Measurements from ENCODE around the gene ABHD4. TPM values are rescaled to one million over a fixed set of nuclear protein-coding genes. Genes with fewer than 3 reads are reported as not detected.
"Not testable (repeated sequence)": the region's sequence is repeated elsewhere in the genome, so short reads cannot be mapped to it uniquely, and the experiment has no call there.

ABHD4 gene
- total RNA-seq, 4 donors from 2014 or later = 17.5 to 41.1 (median 23.1) TPM

DNA sequence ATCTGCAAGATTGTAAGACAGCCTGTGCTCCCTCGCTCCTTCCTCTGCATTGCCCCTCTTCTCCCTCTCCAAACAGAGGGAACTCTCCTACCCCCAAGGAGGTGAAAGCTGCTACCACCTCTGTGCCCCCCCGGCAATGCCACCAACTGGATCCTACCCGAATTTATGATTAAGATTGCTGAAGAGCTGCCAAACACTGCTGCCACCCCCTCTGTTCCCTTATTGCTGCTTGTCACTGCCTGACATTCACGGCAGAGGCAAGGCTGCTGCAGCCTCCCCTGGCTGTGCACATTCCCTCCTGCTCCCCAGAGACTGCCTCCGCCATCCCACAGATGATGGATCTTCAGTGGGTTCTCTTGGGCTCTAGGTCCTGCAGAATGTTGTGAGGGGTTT, 46.5 kb upstream of the ABHD4 start:
- TF ChIP-seq POLR2A (IDR thresholded peaks at IDR 0.05) (no peak), POLR2AphosphoS5 (IDR thresholded peaks at IDR 0.05) (no peak), EP300 (IDR thresholded peaks at IDR 0.05; ENCODE audit: low read depth) (no peak)
- TF ChIP-seq, protein P1, sequence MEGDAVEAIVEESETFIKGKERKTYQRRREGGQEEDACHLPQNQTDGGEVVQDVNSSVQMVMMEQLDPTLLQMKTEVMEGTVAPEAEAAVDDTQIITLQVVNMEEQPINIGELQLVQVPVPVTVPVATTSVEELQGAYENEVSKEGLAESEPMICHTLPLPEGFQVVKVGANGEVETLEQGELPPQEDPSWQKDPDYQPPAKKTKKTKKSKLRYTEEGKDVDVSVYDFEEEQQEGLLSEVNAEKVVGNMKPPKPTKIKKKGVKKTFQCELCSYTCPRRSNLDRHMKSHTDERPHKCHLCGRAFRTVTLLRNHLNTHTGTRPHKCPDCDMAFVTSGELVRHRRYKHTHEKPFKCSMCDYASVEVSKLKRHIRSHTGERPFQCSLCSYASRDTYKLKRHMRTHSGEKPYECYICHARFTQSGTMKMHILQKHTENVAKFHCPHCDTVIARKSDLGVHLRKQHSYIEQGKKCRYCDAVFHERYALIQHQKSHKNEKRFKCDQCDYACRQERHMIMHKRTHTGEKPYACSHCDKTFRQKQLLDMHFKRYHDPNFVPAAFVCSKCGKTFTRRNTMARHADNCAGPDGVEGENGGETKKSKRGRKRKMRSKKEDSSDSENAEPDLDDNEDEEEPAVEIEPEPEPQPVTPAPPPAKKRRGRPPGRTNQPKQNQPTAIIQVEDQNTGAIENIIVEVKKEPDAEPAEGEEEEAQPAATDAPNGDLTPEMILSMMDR (IDR thresholded peaks at IDR 0.05) = no peak
- intact Hi-C loops (cut with DNase I; ENCODE audit: low total_unique reads) (loop anchor here (2.0 to 10.0 kb wide), 3 partner anchors 33 to 303 kb away; partner anchors contain the start of gene MRPL52), in situ Hi-C loops (cut with MboI; ENCODE audit: low pct_ligation_motif_present in 1 of 4, low pct_unique_long_range_greater_than_20kb in 1 of 4, low sequenced_read_pairs in 3 of 4) (loop anchor here in 2 of 4 donors (25.0 kb wide), 2 partner anchors 164 to 311 kb away; partner anchors contain the start of gene LRP10 (in 2 of the 2))
- 17 to 46% methylated on average over 2 to 5 of the region's 5 CpGs for WGBS, 2 donors (ENCODE audit: low coverage in 1 of 2)
- peak overlapping the region in 3 of 4 donors; percentile 7 to 59 (median 58) for H3K27ac ChIP-seq
- peaks cover 5 to 34% (median 18%) of the 10 kb centered on the region in 4 donors for H3K4me1 ChIP-seq
- DNase-seq = no peak
- H3K36me3 ChIP-seq = no peaks in the 10 kb centered on the region
- H3K27me3 ChIP-seq = no peaks in the 10 kb centered on the region
- no peak overlapping the region for H3K4me3 ChIP-seq
- H3K9me3 ChIP-seq = no peaks in the 10 kb centered on the region

DNA sequence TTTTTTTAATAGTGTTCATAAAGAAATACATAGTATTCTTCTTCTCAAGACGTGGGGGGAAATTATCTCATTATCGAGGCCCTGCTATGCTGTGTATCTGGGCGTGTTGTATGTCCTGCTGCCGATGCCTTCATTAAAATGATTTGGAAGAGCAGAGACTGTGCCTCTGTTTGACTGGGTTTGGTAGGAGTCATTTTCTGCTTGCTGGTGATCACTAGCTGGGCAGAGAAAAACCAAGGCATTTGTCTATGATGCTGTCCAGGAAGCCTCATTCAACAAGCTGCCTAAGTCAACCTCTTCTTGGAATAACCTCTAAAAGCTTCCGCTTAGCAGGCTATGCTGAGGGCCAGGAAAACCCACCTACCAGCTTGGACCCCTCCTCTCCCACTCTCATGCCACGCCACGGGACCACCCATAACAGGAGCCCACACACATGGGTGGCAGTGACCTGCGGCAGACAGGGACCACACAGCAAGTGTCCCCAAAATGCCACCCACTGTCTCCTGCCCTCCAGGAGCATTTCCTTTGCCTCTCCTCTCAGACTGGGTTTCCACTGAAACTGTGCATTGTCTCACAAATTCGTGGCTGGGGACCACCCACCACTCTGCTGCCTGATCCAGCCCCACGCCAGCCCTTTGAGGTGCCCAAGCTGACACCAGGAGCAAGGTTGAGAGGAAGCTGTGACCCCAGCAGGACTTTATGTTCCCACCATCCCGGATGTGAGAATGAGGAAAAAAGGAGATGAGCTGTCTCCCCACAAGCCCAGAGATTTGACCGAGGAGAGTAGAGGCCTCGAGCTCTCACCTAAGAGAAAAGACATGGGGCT, 45.9 kb upstream of the ABHD4 start:
- in situ Hi-C loops (cut with MboI; ENCODE audit: low pct_ligation_motif_present in 1 of 4, low pct_unique_long_range_greater_than_20kb in 1 of 4, low sequenced_read_pairs in 3 of 4) = loop anchor here in 2 of 4 donors (25.0 kb wide), 2 partner anchors 165 to 310 kb away; partner anchors contain the start of gene LRP10 (in 2 of the 2)

GRCh38 chr14:22552827-22553076, 45.3 kb upstream of the ABHD4 start:
- TF ChIP-seq POLR2AphosphoS5 (IDR thresholded peaks at IDR 0.05) (no peak), POLR2A (IDR thresholded peaks at IDR 0.05) (no peak), EP300 (IDR thresholded peaks at IDR 0.05; ENCODE audit: low read depth) (no peak)
- TF ChIP-seq, protein P1 (IDR thresholded peaks at IDR 0.05) = no peak
- H3K4me3 ChIP-seq = no peak overlapping the region
- no peaks in the 10 kb centered on the region for H3K9me3 ChIP-seq
- in situ Hi-C loops (cut with MboI; ENCODE audit: low pct_ligation_motif_present in 1 of 4, low pct_unique_long_range_greater_than_20kb in 1 of 4, low sequenced_read_pairs in 3 of 4) = loop anchor here in 2 of 4 donors (25.0 kb wide), 2 partner anchors 165 to 310 kb away; partner anchors contain the start of gene LRP10 (in 2 of the 2)
- DNase-seq = no peak
- H3K27me3 ChIP-seq = no peaks in the 10 kb centered on the region
- 97% methylated on average over 2 of the region's 2 CpGs; no CpG with 5 or more reads in 1 of the 2 donors for WGBS, 2 donors (ENCODE audit: low coverage in 1 of 2)
- peak overlapping the region in 2 of 4 donors; percentile 58 to 59 for H3K27ac ChIP-seq
- intact Hi-C loops (cut with DNase I; ENCODE audit: low total_unique reads) = loop anchor here (10.0 kb wide), 2 partner anchors 272 to 302 kb away; partner anchors contain the start of gene MRPL52
- peaks cover 15 to 34% (median 25%) of the 10 kb centered on the region in 4 donors for H3K4me1 ChIP-seq
- no peaks in the 10 kb centered on the region for H3K36me3 ChIP-seq

More for the DNA sequence above, 45.9 kb upstream of the ABHD4 start:
- TF ChIP-seq, protein P1 (IDR thresholded peaks at IDR 0.05) = no peak
- TF ChIP-seq POLR2A (IDR thresholded peaks at IDR 0.05) (no peak), EP300 (IDR thresholded peaks at IDR 0.05; ENCODE audit: low read depth) (no peak), POLR2AphosphoS5 (IDR thresholded peaks at IDR 0.05) (no peak)
- no peaks in the 10 kb centered on the region for H3K9me3 ChIP-seq
- peaks cover 11 to 34% (median 22%) of the 10 kb centered on the region in 4 donors for H3K4me1 ChIP-seq
- no peak overlapping the region for H3K4me3 ChIP-seq
- DNase-seq = no peak
- no peaks in the 10 kb centered on the region for H3K36me3 ChIP-seq
- WGBS, 2 donors (ENCODE audit: low coverage in 1 of 2) = 74 to 83% methylated on average over 4 to 13 of the region's 13 CpGs
- H3K27ac ChIP-seq = peak overlapping the region in 3 of 4 donors; percentile 30 to 59 (median 58)
- no peaks in the 10 kb centered on the region for H3K27me3 ChIP-seq
- intact Hi-C loops (cut with DNase I; ENCODE audit: low total_unique reads) = loop anchor here (10.0 kb wide), 2 partner anchors 273 to 303 kb away; partner anchors contain the start of gene MRPL52

DNA sequence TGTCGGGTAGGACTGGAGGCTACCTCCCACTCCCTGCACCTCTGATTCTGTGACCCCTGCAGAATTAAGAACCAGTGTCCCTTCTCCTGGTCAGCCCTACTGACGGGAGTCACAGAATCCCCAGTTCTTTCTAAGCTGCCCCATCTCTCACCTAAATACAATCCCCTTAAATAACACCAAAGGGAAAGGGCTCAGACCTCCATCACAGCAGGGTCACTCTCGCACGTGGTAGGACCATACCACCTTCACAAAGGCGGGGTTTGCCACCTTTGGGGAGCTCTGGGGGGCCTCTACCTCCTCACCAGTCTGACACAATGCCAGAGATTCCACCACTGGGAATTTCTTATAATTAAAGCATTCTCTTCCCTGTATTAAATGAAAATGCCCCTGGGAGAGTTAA, 44.7 kb upstream of the ABHD4 start:
- Histone ChIP-seq H3K4me3 (no peak overlapping the region), H3K27me3 (no peaks in the 10 kb centered on the region), H3K36me3 (no peaks in the 10 kb centered on the region), H3K9me3 (no peaks in the 10 kb centered on the region), H3K4me1 (peaks cover 21 to 34% (median 25%) of the 10 kb centered on the region in 4 donors), H3K27ac (peak overlapping the region; percentile 10 to 85 (median 45))
- in situ Hi-C loops (cut with MboI; ENCODE audit: low pct_ligation_motif_present in 1 of 4, low pct_unique_long_range_greater_than_20kb in 1 of 4, low sequenced_read_pairs in 3 of 4) (loop anchor here in 2 of 4 donors (25.0 kb wide), 2 partner anchors 166 to 309 kb away; partner anchors contain the start of gene LRP10 (in 2 of the 2)), intact Hi-C loops (cut with DNase I; ENCODE audit: low total_unique reads) (loop anchor here (10.0 kb wide), 2 partner anchors 271 to 301 kb away; partner anchors contain the start of gene MRPL52)
- DNase-seq = no peak
- TF ChIP-seq POLR2AphosphoS5 (IDR thresholded peaks at IDR 0.05) = no peak
- no peak for TF ChIP-seq EP300 (IDR thresholded peaks at IDR 0.05; ENCODE audit: low read depth)
- TF ChIP-seq POLR2A (IDR thresholded peaks at IDR 0.05) = no peak
- TF ChIP-seq, protein P1 (IDR thresholded peaks at IDR 0.05) = no peak
- 82 to 100% methylated on average over 1 to 5 of the region's 5 CpGs for WGBS, 2 donors (ENCODE audit: low coverage in 1 of 2)

- DNase-seq, H3K9me3 ChIP-seq, H3K4me3 ChIP-seq, H3K36me3 ChIP-seq, H3K27me3 ChIP-seq: not testable (repeated sequence)
- Histone ChIP-seq H3K4me1 (peaks cover 24 to 40% (median 26%) of the 10 kb centered on the region in 4 donors), H3K27ac (peak overlapping the region; percentile 19 to 85 (median 60))
- in situ Hi-C loops (cut with MboI; ENCODE audit: low pct_ligation_motif_present in 1 of 4, low pct_unique_long_range_greater_than_20kb in 1 of 4, low sequenced_read_pairs in 3 of 4) (loop anchor here in 2 of 4 donors (25.0 kb wide), 2 partner anchors 167 to 308 kb away; partner anchors contain the start of gene LRP10 (in 2 of the 2)), intact Hi-C loops (cut with DNase I; ENCODE audit: low total_unique reads) (loop anchor here (10.0 kb wide), 2 partner anchors 271 to 301 kb away; partner anchors contain the start of gene MRPL52)
- 89% methylated on average over 5 of the region's 14 CpGs; no CpG with 5 or more reads in 1 of the 2 donors for WGBS, 2 donors (ENCODE audit: low coverage in 1 of 2)
Observed at GRCh38 chr14:22553861-22554497, 44.1 kb upstream of the ABHD4 start.

All from transverse colon (tissue), 4 donors.